ENCODE data around the gene COPS7B. TPM values are rescaled to one million over a fixed set of nuclear protein-coding genes. Genes with fewer than 3 reads are reported as not detected.

Gene COPS7B
- total RNA-seq, 1 donor: 19.5 TPM

- no peak for DNase-seq (ENCODE audit: insufficient read length, low spot score, missing footprints)
- H2AFZ ChIP-seq (ENCODE audit: low read length): no peak overlapping the region
- no peak overlapping the region for H3K4me2 ChIP-seq (ENCODE audit: insufficient read depth, low read length)
- no peaks in the 10 kb centered on the region for H3K36me3 ChIP-seq (ENCODE audit: insufficient read depth, low read length)
- no peaks in the 10 kb centered on the region for H4K20me1 ChIP-seq (ENCODE audit: insufficient read depth, low read length)
- no peaks in the 10 kb centered on the region for H3K4me1 ChIP-seq (ENCODE audit: insufficient read depth, low read length)
- no peaks in the 10 kb centered on the region for H3K27me3 ChIP-seq (ENCODE audit: insufficient read depth, low read length)
- no peak for TF ChIP-seq CTCF (IDR thresholded peaks at IDR 0.05; ENCODE audit: extremely low read depth, low read depth, low read length)
- H3K79me2 ChIP-seq (ENCODE audit: insufficient read depth, low read length): no peaks in the 10 kb centered on the region
- no peak overlapping the region for H3K27ac ChIP-seq (ENCODE audit: low read depth, low read length)
- no peaks in the 10 kb centered on the region for H3K9me3 ChIP-seq (ENCODE audit: low read depth, low read length)
- no peak overlapping the region for H3K4me3 ChIP-seq (ENCODE audit: insufficient read depth, low read length)
Observed at GRCh38 chr2:231765496-231765929, 20.7 kb upstream of the COPS7B start.

- no peaks in the 10 kb centered on the region for H3K9me3 ChIP-seq (ENCODE audit: low read depth, low read length)
- H3K36me3 ChIP-seq (ENCODE audit: insufficient read depth, low read length): no peaks in the 10 kb centered on the region
- no peaks in the 10 kb centered on the region for H3K27me3 ChIP-seq (ENCODE audit: insufficient read depth, low read length)
- no peaks in the 10 kb centered on the region for H4K20me1 ChIP-seq (ENCODE audit: insufficient read depth, low read length)
- no peaks in the 10 kb centered on the region for H3K79me2 ChIP-seq (ENCODE audit: insufficient read depth, low read length)
- no peak overlapping the region for H2AFZ ChIP-seq (ENCODE audit: low read length)
- H3K27ac ChIP-seq (ENCODE audit: low read depth, low read length): no peak overlapping the region
- H3K4me1 ChIP-seq (ENCODE audit: insufficient read depth, low read length): no peaks in the 10 kb centered on the region
- DNase-seq (ENCODE audit: insufficient read length, low spot score, missing footprints): no peak
- TF ChIP-seq CTCF (IDR thresholded peaks at IDR 0.05; ENCODE audit: extremely low read depth, low read depth, low read length): no peak
- H3K4me2 ChIP-seq (ENCODE audit: insufficient read depth, low read length): no peak overlapping the region
- H3K4me3 ChIP-seq (ENCODE audit: insufficient read depth, low read length): no peak overlapping the region
Observed at GRCh38 chr2:231769170-231770136, 16.8 kb upstream of the COPS7B start.

- Histone ChIP-seq H2AFZ (ENCODE audit: low read length) (peak overlapping the region; percentile 28), H4K20me1 (ENCODE audit: insufficient read depth, low read length) (peaks cover 4% of the 10 kb centered on the region), H3K27ac (ENCODE audit: low read depth, low read length) (no peak overlapping the region), H3K36me3 (ENCODE audit: insufficient read depth, low read length) (no peaks in the 10 kb centered on the region), H3K4me3 (ENCODE audit: insufficient read depth, low read length) (peak overlapping the region; percentile 84), H3K4me2 (ENCODE audit: insufficient read depth, low read length) (peak overlapping the region; percentile 88), H3K9me3 (ENCODE audit: low read depth, low read length) (no peaks in the 10 kb centered on the region), H3K27me3 (ENCODE audit: insufficient read depth, low read length) (no peaks in the 10 kb centered on the region), H3K4me1 (ENCODE audit: insufficient read depth, low read length) (peaks cover 10% of the 10 kb centered on the region), H3K79me2 (ENCODE audit: insufficient read depth, low read length) (peaks cover 22% of the 10 kb centered on the region)
- no peak for TF ChIP-seq CTCF (IDR thresholded peaks at IDR 0.05; ENCODE audit: extremely low read depth, low read depth, low read length)
- peak; percentile 58 for DNase-seq (ENCODE audit: insufficient read length, low spot score, missing footprints)
Observed at GRCh38 chr2:231780123-231780908, 5.9 kb upstream of the COPS7B start.

Data from osteoblast (primary cell).